HG02870 (cell line): ENCODE measurements around the gene MED8.
A peak's percentile ranks its signal among the peaks of the same experiment; 100 is the strongest.

Source experiments
- ATAC-seq: cut with Tn5 transposase; IDR thresholded peaks from one replicate; pipeline ENCODE4 v1.9.1; 2021; ENCODE audit warnings: mild to moderate bottlenecking, moderate library complexity; ENCODE audit not compliant: unreplicated experiment

MED8 gene, protein sequence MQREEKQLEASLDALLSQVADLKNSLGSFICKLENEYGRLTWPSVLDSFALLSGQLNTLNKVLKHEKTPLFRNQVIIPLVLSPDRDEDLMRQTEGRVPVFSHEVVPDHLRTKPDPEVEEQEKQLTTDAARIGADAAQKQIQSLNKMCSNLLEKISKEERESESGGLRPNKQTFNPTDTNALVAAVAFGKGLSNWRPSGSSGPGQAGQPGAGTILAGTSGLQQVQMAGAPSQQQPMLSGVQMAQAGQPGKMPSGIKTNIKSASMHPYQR

GRCh38 chr1:43389326-43390313 lies at the start of gene MED8, which contains the start of gene SZT2:
Gene MED8 (minus strand): TSS chr1:43389800. CDS start chr1:43389764, 36 bp downstream.
Gene SZT2 (plus strand): TSS chr1:43389899. CDS start chr1:43389969, 70 bp downstream.
- peak; percentile 76 for ATAC-seq

DNA sequence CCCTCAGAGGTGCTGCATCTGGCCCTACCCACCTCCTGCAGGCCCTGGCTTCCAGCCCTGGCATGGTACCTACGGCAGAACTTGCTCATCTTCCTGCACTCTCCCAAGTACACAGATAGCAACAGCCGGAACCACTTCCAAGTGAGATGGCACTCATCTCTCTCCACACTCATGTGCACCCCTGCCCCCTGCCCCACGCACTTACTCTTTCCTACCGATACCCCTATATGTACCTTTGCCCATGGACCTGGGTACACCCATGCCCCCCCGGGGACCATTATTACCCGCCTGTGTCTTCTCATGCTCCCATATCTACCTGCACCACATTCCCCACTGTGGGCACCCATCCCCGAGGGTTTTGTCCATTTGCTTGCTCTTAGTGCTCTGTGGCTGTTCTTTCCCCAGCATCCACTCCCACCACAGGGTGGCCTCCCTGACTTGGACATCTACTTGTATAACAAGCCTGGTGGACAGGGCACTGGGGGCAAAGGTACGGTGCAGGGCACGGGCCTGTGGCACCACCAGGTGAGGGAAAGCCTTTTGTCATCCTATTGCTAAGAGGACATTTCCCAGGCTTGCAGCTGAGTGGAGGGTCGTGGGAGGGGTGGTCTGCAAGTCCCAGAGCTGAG lies 49.5 kb upstream of the MED8 start:
- ATAC-seq, result no peak

GRCh38 chr1:43438576-43438952 lies 49.0 kb upstream of the MED8 start:
- no peak for ATAC-seq

- ATAC-seq, result no peak
Measured at GRCh38 chr1:43438006-43438405, 48.4 kb upstream of the MED8 start.

DNA sequence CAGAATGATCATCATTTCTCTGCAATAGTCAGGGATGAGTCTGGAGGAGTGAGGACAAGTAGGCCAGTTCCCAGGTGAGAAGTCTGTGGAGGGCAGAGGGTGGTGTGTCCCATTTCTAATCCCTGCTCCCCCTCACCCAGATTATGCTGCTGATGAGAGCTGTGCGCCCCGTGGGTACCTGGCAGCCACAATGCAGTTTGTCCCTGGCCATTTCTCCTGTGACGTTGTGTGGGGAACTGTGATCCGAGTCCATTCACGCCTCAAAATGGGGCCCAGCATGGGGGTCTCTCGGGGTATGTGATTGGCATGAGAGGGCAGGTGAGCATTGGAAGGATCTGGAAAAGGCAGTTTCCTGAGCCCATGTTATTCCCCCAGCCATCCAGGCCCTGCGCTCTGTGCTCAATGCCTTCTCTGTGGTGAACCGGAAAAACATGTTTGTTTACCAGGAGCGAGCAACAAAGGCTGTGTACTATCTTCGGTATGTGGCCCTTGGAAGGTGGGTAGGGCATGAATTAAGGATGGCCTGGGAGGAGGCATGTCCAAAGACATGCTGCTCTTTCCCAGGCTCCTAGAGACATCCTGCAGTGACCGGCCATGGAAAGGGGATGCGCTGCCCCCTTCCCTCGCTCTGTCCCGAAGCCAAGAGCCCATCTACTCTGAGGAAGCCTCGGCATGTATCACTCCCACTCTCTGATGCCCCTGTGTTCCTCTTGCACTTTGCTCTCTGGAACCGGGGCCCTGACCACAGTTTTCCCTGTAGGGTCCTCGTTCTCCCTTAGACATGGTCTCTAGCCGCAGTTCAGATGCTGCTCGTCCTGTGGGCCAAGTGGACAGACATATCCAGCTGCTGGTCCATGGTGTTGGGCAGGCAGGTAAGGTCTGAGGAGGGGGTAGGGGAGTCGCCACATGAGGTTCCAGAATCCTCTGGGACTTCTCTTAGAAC lies 47.7 kb upstream of the MED8 start:
- ATAC-seq, result no peak

GRCh38 chr1:43436371-43436770 lies 46.8 kb upstream of the MED8 start:
- ATAC-seq, result no peak

DNA sequence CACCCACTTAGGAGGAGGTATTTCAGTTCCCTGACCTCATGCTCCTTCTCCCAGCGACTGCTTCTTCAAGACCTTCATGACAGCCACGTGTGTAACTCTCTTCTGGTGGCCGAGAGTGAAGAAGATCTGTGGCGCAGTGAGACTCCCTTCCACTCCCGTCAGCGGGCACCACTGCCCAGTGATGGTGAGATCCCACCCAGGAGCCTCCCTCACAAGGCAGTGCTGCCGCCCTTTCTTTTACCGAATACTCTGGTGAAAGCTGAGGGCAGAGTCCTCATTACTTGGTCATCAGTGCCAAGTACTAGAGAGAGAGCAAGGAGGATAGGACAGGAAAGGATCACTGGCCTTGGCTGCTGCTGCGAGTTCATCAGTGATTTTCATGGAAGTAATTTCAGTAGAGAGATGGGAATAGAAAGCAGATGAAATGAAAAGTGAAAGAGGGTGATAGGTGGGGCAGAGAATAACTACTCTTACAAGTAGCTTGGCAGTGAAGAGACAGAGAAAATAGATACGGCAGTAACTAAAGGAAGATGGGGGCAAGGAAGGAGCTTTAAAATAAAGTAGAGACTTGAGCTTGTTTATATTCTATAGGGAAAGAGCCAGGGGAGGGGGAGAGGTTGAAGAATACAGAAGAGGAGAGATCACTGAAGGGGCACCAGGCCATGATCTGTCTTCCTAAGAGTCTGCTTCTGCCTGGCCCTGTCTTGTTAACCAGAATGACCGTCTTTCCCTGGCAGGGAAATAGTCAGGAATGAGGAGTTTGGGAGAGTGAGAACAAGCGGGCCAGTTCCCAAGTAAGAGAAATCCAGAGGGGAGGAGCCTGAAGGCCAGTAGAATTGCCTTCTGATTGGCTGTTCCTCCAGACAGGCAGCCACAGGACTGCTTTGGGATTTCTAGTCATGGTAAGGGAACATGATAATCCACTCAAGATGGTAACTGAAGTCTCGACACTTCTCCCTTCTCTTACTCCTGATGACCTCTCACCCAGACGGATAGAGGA lies 45.8 kb upstream of the MED8 start:
- ATAC-seq, result no peak

DNA sequence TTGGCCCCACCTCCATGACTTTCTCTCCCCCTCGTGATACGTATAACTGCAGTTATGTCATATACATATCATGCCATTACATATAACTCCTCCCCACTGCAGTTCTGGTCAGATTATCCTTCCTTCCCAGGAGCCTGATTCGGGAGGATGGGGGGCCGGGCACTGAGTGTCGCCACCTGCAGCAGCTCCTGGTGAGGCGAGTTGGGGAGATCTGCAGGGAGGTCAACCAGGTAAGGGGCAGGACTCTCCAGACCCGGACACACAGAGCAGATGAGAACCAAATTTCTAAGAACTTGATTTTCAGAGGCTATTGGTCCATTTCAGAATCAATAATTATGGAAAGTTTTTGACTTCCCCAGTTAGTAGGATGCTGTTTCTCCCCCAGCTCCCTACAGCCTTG lies 44.7 kb upstream of the MED8 start:
- ATAC-seq, result no peak

DNA sequence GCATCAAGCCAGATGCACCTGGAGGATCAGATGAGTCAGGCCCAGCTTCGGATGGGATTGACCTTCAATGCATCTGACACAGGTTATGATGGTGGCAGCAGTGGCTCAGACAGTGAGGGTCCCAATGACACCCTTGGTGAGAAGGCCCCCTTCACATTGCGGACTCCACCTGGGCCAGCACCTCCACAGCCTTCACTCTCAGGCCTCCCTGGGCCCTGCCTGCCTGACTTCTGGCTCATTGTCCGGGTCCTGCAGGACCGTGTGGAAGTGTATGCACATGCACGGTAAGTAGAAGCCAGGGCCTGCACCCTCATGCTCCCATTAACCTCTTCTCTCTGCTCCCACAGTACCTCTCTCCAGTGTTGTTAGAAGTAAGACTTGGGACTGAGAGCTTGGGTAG lies 43.3 kb upstream of the MED8 start:
- ATAC-seq, result no peak

DNA sequence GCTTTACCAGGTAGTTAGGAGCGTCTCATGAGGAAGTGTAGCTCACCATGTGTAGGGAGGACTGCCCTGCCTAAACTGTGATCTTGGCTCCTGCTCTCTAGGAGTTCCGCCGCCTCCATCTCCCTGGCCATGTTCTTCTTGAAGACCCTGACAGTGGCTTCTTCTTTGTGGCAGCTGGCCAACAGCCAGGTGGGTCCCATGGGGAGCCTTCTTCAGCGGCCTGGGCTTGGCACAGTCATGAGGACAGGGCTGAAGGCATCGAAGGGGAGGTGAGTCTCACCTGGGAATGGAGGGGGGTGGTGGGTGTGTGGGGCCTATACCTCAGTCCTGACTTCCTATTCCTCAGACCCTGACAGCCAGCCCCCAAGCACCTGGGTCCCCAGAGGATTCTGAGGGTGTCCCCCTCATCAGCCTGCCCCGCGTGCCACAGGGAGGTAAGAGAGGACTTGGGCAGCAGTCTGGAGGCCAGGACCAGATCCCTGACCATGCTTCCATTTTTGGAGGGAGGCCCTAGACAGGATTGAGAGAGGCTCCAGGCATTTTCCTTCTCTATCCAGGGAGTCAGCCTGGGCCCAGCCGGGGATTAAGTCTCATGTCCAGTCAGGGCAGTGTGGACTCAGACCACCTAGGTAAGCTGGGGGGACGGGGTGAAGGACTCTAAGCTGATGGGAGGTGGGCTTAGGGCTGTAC lies 42.7 kb upstream of the MED8 start:
- ATAC-seq, result no peak

GRCh38 chr1:43431676-43432075 lies 42.1 kb upstream of the MED8 start:
- no peak for ATAC-seq

GRCh38 chr1:43430831-43431230 lies 41.2 kb upstream of the MED8 start:
- ATAC-seq, result no peak

DNA sequence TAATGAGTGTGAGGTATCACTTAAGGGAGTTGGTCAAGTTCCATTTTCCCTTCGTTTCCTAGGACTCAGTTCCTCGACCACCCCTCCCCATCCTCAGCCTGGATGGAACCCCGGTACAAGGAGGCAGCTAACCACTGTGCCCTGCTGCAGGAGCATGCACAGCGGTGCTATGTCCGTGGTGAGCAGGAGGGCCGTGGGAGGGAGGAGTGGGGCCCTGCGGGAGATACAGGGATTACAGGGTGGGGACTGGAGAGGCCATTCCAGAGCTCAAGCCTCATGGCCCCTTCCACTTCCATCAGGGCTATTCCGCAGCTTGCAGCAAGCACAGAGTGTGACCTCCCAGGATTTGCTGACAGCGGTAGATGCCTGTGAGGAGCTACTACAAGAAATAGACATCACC lies 38.3 kb upstream of the MED8 start:
- ATAC-seq, result no peak

DNA sequence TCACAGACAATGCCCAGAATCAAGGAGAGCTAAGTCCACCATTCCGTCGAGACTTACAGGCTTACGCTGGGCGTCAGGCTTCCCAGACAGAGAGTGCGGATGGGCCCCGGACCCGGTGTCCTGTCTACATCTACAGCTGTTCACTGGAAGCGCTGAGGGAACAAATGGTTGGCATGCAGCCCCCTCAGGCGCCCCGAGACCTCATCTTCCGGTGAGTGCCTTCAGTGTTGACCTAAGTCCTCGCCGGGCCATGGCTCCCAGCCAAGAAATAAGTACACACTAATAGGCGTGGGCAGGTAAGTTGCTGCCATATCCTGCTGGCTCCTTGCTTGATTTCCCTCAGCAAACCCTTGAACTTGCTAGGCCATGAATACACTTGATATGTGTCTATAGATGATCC lies 37.9 kb upstream of the MED8 start:
- no peak for ATAC-seq

GRCh38 chr1:43426221-43426620 lies 36.6 kb upstream of the MED8 start:
- no peak for ATAC-seq

GRCh38 chr1:43425045-43425444 lies 35.4 kb upstream of the MED8 start:
- no peak for ATAC-seq

- ATAC-seq, result no peak
Measured at GRCh38 chr1:43423672-43424550, 34.3 kb upstream of the MED8 start.
